H9 (cell line): ENCODE results near the gene LIM2. TPM values are rescaled to one million over a fixed set of nuclear protein-coding genes. Genes with fewer than 3 reads are reported as not detected.

Source experiments
- DNase-seq: peaks from one replicate; pipeline ENCODE4 v3.0.0-alpha.2; 2017
- H2AFZ ChIP-seq: one replicate; pipeline ENCODE4 v1.6.1; 2013; ENCODE audit warnings: mild to moderate bottlenecking, low read length, control low read depth, moderate library complexity
- H2AK5ac ChIP-seq: 2 replicates; pipeline ENCODE4 v1.6.1; 2013; ENCODE audit warnings: low read length, control low read depth, mixed read lengths; ENCODE audit not compliant: insufficient read length
- H2BK120ac ChIP-seq: one replicate; pipeline ENCODE4 v1.6.1; 2013; ENCODE audit warnings: low read depth, mild to moderate bottlenecking, low read length, control low read depth, inconsistent platforms; ENCODE audit not compliant: poor library complexity, severe bottlenecking
- H2BK12ac ChIP-seq: 2 replicates; pipeline ENCODE4 v1.6.1; 2013; ENCODE audit warnings: low read length, control low read depth, mixed read lengths, low read depth; ENCODE audit not compliant: insufficient read length
- H2BK15ac ChIP-seq: 2 replicates; pipeline ENCODE4 v1.6.1; 2013; ENCODE audit warnings: low read depth, low read length, control low read depth
- H2BK20ac ChIP-seq: one replicate; pipeline ENCODE4 v1.6.1; 2013; ENCODE audit warnings: low read depth, mild to moderate bottlenecking, low read length, control low read depth, inconsistent platforms; ENCODE audit not compliant: poor library complexity, severe bottlenecking
- H2BK5ac ChIP-seq: 2 replicates; pipeline ENCODE4 v1.6.1; 2013; ENCODE audit warnings: low read length, control low read depth, mixed read lengths; ENCODE audit not compliant: insufficient read length
- H3K14ac ChIP-seq: 2 replicates; pipeline ENCODE4 v1.6.1; 2013; ENCODE audit warnings: low read length, control low read depth; ENCODE audit not compliant: insufficient read depth
- H3K18ac ChIP-seq: 2 replicates; pipeline ENCODE4 v1.6.1; 2013; ENCODE audit warnings: low read depth, mild to moderate bottlenecking, mixed read lengths, low read length, control low read depth; ENCODE audit not compliant: insufficient read length
- H3K23ac ChIP-seq: 2 replicates; pipeline ENCODE4 v1.6.1; 2013; ENCODE audit warnings: low read length, control low read depth, mixed read lengths, low read depth; ENCODE audit not compliant: insufficient read length
- H3K23me2 ChIP-seq: 2 replicates; pipeline ENCODE4 v1.6.1; 2013; ENCODE audit warnings: low read depth, mild to moderate bottlenecking, mixed read lengths, low read length, control low read depth; ENCODE audit not compliant: insufficient read length, poor library complexity, severe bottlenecking
- H3K27ac ChIP-seq: 2 replicates; pipeline ENCODE4 v1.5.1; 2013; ENCODE audit warnings: low read length, control low read depth, mixed read lengths, low read depth; ENCODE audit not compliant: insufficient read length
- H3K27me3 ChIP-seq: 2 replicates; pipeline ENCODE4 v1.6.1; 2013; ENCODE audit warnings: low read length, control low read depth, inconsistent platforms; ENCODE audit not compliant: insufficient read depth
- H3K4ac ChIP-seq: 2 replicates; pipeline ENCODE4 v1.6.1; 2013; ENCODE audit warnings: low read depth, mild to moderate bottlenecking, control low read depth, inconsistent platforms, low read length, moderate library complexity
- H3K4me1 ChIP-seq: 2 replicates; pipeline ENCODE4 v1.6.1; 2013; ENCODE audit warnings: low read length, control low read depth, inconsistent platforms; ENCODE audit not compliant: insufficient read depth
- H3K4me2 ChIP-seq: 2 replicates; pipeline ENCODE4 v1.6.1; 2013; ENCODE audit warnings: low read length, control low read depth, mixed read lengths; ENCODE audit not compliant: insufficient read length, insufficient read depth
- H3K56ac ChIP-seq: 2 replicates; pipeline ENCODE4 v1.6.1; 2013; ENCODE audit warnings: low read depth, mild to moderate bottlenecking, mixed read lengths, low read length, control low read depth; ENCODE audit not compliant: insufficient read length
- H3K79me1 ChIP-seq: 2 replicates; pipeline ENCODE4 v1.6.1; 2013; ENCODE audit warnings: low read depth, mild to moderate bottlenecking, moderate library complexity, low read length, control low read depth, inconsistent platforms; ENCODE audit not compliant: insufficient read depth, poor library complexity, severe bottlenecking
- H3K79me2 ChIP-seq: 2 replicates; pipeline ENCODE4 v1.6.1; 2013; ENCODE audit warnings: low read length, control low read depth, inconsistent platforms; ENCODE audit not compliant: insufficient read depth
- H3K9ac ChIP-seq: 2 replicates; pipeline ENCODE4 v1.6.1; 2013; ENCODE audit warnings: low read length, control low read depth, mixed read lengths; ENCODE audit not compliant: insufficient read length; ENCODE audit errors: extremely low read depth
- H3K9me3 ChIP-seq: one replicate; pipeline ENCODE4 v1.6.1; 2013; ENCODE audit warnings: low read depth, low read length, inconsistent platforms; ENCODE audit not compliant: control insufficient read depth
- H3T11ph ChIP-seq: one replicate; pipeline ENCODE4 v1.6.1; 2013; ENCODE audit warnings: mild to moderate bottlenecking, low read length, control low read depth, inconsistent platforms
- H4K20me1 ChIP-seq: one replicate; pipeline ENCODE4 v1.6.1; 2013; ENCODE audit not compliant: control insufficient read depth, insufficient read length, insufficient read depth
- H4K5ac ChIP-seq: 2 replicates; pipeline ENCODE4 v1.6.1; 2013; ENCODE audit warnings: low read depth, mild to moderate bottlenecking, mixed read lengths, low read length, control low read depth; ENCODE audit not compliant: insufficient read length
- H4K8ac ChIP-seq: replicated peaks from 2 replicates; pipeline ENCODE4 v1.6.1; 2013; ENCODE audit warnings: low read length, control low read depth, mixed read lengths, low read depth; ENCODE audit not compliant: insufficient read length
- H4K91ac ChIP-seq: 2 replicates; pipeline ENCODE4 v1.6.1; 2013; ENCODE audit warnings: low read depth, mild to moderate bottlenecking, moderate library complexity, mixed read lengths, low read length, control low read depth; ENCODE audit not compliant: insufficient read length
- H3K27ac Mint-ChIP-seq, 3 experiments: 2 replicates in 2 of 3; 3 replicates in 1 of 3; pipeline ENCODE4 v1.8.0; 2020 to 2021; ENCODE audit warnings: mixed read lengths in 3 of 3, mild to moderate bottlenecking in 1 of 3, moderate library complexity in 1 of 3
- H3K27me3 Mint-ChIP-seq: 2 replicates; pipeline ENCODE4 v1.8.0; 2021; ENCODE audit warnings: low read depth, mild to moderate bottlenecking, moderate library complexity, mixed read lengths
- H3K36me3 Mint-ChIP-seq, 3 experiments: 2 replicates in 2 of 3; 3 replicates in 1 of 3; pipeline ENCODE4 v1.8.0; 2020 to 2021; ENCODE audit warnings: low read depth in 3 of 3, mixed read lengths in 3 of 3; ENCODE audit not compliant: insufficient read depth in 1 of 3
- H3K4me1 Mint-ChIP-seq, 2 experiments: 2 replicates each; pipeline ENCODE4 v1.8.0; 2020; ENCODE audit warnings: mixed read lengths in 2 of 2
- H3K4me3 Mint-ChIP-seq, 2 experiments: 2 replicates in 1 of 2; 3 replicates in 1 of 2; pipeline ENCODE4 v1.8.0; 2020 to 2021; ENCODE audit warnings: mild to moderate bottlenecking in 2 of 2, mixed read lengths in 2 of 2, moderate library complexity in 1 of 2
- H3K9me3 Mint-ChIP-seq, 2 experiments: 2 replicates in 1 of 2; 3 replicates in 1 of 2; pipeline ENCODE4 v1.8.0; 2020; ENCODE audit warnings: mild to moderate bottlenecking in 2 of 2, mixed read lengths in 2 of 2, moderate library complexity in 1 of 2
- WGBS: extraction: QIAGEN DNeasy Blood & Tissue Kit; methylation state at CpG from one replicate; pipeline ENCODE4 v1.1.7; 2013; ENCODE audit warnings: missing lambda C conversion rate, low lambda C conversion rate, mixed read lengths; ENCODE audit not compliant: insufficient read length; ENCODE audit errors: extremely low coverage; 5-methylcytosine and 5-hydroxymethylcytosine counted together
- total RNA-seq: library from RNA; stranded (reverse); gene quantifications from 2 replicates; pipeline ENCODE4 v1.2.1, GENCODE V29; 2021
- TF ChIP-seq, protein P1 (sequence below): fragments of 200-600 bp; sonication (generic); conservative IDR thresholded peaks from 3 replicates; pipeline ENCODE4 v1.8.0; 2021; ENCODE audit warnings: antibody characterized with exemption, mild to moderate bottlenecking

The LIM2 gene
- total RNA-seq, 1 experiment from 2014 or later: not detected

DNA sequence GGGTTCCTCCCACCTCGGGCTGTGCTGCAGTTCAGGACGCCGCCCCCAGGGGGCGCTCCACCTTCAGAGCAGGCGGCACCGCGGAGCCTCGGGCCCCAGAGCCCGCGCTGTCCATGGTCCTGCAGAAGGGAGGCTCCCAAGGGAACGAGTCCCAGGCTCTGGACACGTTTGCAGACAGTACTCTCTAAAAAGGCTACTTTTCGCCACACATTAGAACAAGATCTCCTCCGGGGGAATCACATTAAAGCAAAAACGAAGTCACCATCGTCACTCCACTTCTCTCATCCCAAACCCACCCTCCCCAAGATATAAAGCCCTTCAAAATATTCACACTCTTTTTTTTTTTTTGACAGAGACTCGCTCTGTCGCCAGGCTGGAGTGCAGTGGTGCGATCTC is 34.3 kb upstream of the LIM2 start:
- no peak overlapping the region for H2BK15ac ChIP-seq
- H3K4me3 Mint-ChIP-seq: peak overlapping the region; percentile 49 to 72

More for the DNA sequence above, 34.3 kb upstream of the LIM2 start:
- H4K91ac ChIP-seq: no peak overlapping the region
- no peak overlapping the region for H2BK5ac ChIP-seq
- no peaks in the 10 kb centered on the region; the same call in 1 of the 2 replicates for H3K27me3 ChIP-seq
- H3K4ac ChIP-seq: no peak overlapping the region
- peak overlapping the region; percentile 30 for H3K4me2 ChIP-seq
- no peak overlapping the region for H3K9ac ChIP-seq
- H3K23me2 ChIP-seq: peaks cover 6% of the 10 kb centered on the region
- no peak overlapping the region for H3K18ac ChIP-seq
- H3K79me1 ChIP-seq: no peaks in the 10 kb centered on the region
- no peak overlapping the region for H2BK120ac ChIP-seq
- no peak overlapping the region for H2BK12ac ChIP-seq
- H3K4me1 Mint-ChIP-seq: peaks cover 3 to 12% of the 10 kb centered on the region in 2 experiments; a peak in 2 of 4 replicates
- H3T11ph ChIP-seq: no peak overlapping the region
- no peak overlapping the region for H3K23ac ChIP-seq
- no peak overlapping the region for H4K8ac ChIP-seq
- no peak overlapping the region for H3K56ac ChIP-seq
- TF ChIP-seq, protein P1, sequence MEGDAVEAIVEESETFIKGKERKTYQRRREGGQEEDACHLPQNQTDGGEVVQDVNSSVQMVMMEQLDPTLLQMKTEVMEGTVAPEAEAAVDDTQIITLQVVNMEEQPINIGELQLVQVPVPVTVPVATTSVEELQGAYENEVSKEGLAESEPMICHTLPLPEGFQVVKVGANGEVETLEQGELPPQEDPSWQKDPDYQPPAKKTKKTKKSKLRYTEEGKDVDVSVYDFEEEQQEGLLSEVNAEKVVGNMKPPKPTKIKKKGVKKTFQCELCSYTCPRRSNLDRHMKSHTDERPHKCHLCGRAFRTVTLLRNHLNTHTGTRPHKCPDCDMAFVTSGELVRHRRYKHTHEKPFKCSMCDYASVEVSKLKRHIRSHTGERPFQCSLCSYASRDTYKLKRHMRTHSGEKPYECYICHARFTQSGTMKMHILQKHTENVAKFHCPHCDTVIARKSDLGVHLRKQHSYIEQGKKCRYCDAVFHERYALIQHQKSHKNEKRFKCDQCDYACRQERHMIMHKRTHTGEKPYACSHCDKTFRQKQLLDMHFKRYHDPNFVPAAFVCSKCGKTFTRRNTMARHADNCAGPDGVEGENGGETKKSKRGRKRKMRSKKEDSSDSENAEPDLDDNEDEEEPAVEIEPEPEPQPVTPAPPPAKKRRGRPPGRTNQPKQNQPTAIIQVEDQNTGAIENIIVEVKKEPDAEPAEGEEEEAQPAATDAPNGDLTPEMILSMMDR: peak; percentile 99
- H3K36me3 Mint-ChIP-seq: no peaks in the 10 kb centered on the region
- no peak overlapping the region for H2BK20ac ChIP-seq
- DNase-seq: peak; percentile 90
- H3K27ac Mint-ChIP-seq: no peak overlapping the region
- H2AK5ac ChIP-seq: no peak overlapping the region
- H3K79me2 ChIP-seq: no peaks in the 10 kb centered on the region
- H3K9me3 Mint-ChIP-seq: peaks cover 6 to 19% of the 10 kb centered on the region in 2 experiments; a peak in 3 of 5 replicates
- no peak overlapping the region for H3K27ac ChIP-seq
- H4K20me1 ChIP-seq: no peaks in the 10 kb centered on the region
- H3K14ac ChIP-seq: no peak overlapping the region
- H4K5ac ChIP-seq: no peak overlapping the region
- no peaks in the 10 kb centered on the region for H3K9me3 ChIP-seq
- H2AFZ ChIP-seq: no peak overlapping the region
- H3K4me1 ChIP-seq: no peaks in the 10 kb centered on the region
- peaks cover 48% of the 10 kb centered on the region for H3K27me3 Mint-ChIP-seq
- WGBS: no CpG with 5 or more reads among the region's 19 CpGs
